GM18519 (cell line): Measurements from ENCODE around the gene PRR14L.

Experiments used
- ATAC-seq: cut with Tn5 transposase; IDR thresholded peaks from one replicate; pipeline ENCODE4 v1.9.1; 2021; ENCODE audit warnings: mild to moderate bottlenecking, moderate library complexity; ENCODE audit not compliant: unreplicated experiment, low FRiP score

Gene PRR14L

DNA sequence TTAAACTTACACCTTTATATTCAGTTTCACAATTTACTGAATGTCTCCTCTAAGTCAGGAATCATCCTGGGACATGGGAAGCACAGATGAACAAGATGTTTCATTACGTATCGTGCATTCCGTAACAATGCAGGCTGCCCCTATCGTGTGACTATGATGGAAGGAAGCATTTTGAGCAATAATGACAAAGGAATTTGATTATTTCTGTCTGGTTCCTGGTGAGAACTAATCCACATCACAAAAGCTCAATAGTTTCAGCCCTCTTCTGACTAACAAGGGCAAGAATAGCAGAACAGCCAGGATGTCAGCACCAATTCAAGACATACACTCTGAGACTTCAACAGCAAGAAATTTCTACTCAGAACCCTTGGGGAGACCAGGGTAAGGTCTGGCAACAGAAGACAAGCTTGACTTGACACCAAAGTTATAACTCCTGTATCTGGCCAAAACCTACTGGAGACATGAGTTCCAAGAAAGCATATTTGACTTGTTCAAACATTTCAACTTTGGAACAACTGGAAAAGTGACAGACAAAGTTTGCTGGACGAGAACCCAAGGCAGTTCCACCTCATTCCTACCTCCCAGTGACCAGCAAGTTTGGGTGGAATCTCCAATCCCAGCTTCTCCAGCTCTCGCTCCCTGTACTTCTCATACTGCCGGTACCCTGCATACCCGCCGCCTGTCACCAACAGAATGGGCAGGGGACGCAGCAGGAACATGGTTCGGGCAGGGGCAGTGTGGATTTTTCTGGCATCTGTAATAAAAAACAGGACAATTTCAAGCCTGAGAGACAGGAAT, 102.2 kb downstream of the PRR14L start:
- no peak for ATAC-seq

DNA sequence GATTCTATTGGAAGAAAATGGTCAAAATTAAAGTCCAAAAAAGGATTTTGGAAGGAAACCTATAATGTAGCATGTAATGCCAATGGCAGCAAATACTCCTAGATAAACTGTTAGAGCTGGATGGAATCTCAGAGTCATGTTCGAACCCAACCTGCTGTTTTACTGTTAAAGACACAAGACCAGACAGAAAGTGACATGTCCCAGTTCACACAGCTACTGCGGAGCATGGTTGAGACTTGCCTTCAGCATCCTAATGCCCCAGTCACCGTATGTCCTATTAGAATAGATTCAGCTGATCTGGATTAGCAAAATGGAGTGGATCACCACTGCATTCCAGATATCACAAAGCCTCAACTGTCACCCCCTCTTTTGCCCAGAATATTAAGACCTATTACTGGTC, 102.9 kb downstream of the PRR14L start:
- ATAC-seq, result no peak

DNA sequence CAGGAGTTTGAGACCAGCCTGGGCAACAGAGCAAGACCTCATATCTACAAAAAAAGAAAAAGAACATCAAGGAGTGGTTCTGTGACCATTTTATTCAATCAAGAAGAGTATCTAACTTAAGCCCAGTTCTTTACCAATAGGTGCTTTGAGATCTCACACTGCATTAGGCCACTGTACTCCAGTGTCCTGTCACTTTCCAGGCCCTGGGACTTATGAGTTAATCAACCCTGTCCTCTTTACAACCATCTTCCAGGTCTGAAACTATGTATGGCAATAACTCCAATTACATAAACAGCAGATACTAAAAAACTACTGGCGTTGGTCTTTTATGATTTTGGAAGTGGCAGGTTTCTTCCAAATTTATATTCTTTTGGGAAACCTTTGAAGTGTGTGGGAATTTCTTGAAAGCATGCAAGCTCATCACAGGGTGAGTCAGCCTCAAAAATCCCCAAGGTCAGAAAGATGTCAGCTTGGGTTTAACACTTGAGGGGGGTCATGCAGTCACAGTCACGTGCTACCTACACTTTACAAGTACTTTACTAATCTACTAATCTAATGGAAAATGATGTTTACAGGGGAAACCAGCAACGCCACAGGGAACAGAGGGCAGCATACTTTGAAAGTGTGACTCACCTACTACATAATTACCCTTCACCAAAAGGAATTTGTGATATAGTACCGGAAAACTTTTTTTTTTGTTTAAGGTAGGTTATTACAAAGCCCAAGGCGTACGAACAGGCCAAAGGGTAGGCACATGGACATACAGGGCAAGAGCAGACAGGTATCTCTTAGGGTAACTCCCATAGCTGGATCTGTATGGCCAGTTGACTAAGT, 103.5 kb downstream of the PRR14L start:
- ATAC-seq, result no peak

DNA sequence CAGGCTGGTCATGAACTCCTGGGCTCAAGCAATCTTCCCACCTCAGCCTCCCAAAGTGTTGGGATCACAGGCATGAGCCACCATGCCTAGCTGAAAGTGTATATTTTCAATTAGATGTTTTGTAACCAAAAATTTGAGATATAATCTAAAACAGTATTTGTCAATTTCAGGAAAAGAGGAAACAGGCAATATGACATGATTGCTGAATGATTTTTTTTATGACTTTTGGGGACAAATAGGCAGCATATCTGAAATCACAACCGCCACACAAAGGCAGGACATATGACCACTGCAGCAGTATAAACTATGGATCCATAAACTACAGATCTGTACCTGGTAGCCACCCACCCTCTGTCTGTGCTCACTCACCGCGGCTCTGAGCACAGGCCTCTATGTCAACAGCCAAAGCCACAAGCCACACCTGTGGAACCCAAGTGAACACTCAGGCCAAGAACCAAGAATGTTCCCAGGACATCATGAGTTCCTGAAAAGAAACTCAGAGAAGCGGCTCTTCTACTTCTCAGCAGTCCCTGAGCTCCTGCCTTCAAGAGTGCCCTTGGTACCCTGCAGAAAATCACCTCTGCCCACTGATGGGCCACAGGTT, 110.4 kb downstream of the PRR14L start:
- no peak for ATAC-seq

DNA sequence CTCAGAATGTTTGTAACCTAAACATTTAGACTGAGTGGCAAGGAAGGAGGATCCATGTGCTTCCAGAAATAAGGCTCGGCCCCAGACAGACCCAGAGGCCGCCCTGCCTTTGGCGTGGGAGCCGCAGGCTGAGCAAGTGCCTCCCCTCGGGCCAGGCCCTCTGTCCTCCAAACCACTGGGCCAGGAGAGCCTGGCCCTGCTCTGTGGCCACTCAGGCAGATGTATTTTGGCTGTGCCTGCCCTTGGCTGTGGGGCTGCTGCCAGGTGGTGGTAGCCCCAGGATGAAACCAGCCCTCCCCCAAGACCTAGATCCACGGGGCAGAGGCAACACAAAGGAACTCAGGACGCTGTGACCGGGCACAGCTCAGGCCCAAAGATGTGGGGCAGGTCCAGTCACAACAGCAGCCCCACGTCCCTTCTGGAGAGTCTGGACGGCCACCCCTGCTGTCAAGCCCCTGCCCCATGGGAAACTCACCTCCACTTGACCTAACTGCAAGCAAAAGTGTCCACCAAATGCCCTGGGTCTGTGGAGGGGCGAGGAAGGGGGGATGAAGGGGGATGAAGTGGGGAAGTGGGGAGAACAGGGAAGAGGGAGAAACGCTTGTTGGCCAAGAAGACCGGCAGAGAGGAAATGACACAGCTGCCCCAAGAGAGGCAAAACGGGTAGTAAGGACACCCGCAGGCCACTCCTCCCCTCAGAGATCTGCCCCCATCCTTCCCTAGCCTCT, 111.9 kb downstream of the PRR14L start:
- peak; percentile 7 for ATAC-seq

DNA sequence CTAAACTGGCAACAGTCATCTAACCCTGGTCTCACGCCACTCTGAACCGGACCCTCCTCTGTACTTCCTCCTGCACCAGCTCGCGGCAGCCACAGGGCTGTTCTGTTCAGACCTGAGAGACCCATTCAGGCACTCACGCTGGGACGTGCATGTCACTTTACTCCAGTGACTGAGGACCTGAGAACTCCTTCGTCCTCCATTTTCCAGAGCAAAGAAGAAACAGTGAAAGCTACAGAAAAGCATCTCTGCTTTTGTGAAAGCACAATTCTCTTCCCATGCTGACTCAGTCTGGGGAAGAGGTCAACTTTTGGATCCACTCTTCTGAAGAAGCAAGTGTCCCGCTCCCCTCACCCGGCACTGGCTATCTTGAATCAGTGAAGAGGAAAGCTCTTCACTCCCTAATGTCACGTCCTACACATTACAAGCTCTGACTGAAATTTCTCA, 112.5 kb downstream of the PRR14L start:
- ATAC-seq, result peak; percentile 38

DNA sequence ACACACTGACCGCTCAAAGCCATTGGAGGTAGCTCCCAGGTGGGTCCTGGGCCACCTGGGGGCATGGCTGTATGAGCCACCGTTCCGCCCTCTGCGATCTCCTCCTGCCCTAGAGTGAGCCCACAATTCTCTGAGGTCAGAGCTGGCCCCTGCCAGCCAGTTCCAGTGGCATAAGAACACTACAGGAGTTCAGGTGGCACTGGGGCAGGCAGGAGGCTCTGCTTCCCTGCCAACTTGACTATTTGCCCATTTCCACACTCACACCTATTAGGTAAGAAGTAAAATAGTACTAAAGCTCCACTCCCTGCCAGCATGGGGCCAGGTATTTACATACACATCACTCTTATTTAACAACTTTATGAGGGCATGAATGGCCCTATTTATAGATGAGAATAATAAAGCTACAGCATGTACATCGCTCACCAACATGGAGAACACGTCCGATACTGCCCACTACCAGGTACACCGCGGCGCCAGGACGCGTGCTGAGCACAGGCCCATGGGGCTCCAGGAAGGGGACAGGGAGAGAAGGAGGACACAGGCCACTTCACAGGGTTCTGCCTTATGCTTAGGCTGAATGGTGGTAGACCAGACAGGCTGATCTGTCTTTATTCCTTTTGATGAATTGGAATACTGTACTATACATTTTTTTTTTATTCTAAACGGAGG, 114.2 kb downstream of the PRR14L start:
- ATAC-seq, result no peak

DNA sequence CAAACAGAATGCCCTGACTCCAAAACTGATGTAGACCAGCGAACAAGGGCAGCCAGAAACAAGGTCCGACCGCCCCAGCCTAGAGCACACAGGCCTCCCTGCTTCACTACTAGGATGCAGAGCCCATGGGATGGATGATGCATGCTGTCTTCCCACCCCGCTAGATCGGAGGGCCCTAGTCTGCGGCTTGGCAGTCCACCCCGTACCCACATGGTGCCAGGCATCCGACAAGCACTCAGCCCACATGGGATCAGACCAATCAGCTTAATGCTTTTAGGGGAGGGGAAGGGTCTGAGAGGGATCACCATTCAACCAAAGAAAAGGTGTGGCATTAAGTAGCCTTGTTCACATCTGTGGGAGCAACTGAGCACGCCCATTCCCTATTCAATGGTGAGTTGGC, 118.5 kb downstream of the PRR14L start:
- no peak for ATAC-seq
